HepG2 (cell line): ENCODE results near the gene ZNF621. TPM values are rescaled to one million over a fixed set of nuclear protein-coding genes. Genes with fewer than 3 reads are reported as not detected.

Experiments
- ATAC-seq: fragments of 200-7000 bp; cut with Tn5 transposase; 3 replicates; pipeline ENCODE4 v1.9.1; 2020; ENCODE audit warnings: mild to moderate bottlenecking, moderate library complexity
- BruUV-seq: library from RNA; stranded (reverse); fragments of 400-500 nt; replicated peaks from 2 replicates; lab custom pipeline; 2021; lab: Mats Ljungman, UMichigan
- CTCF ChIA-PET: fragments of 300-600 bp; formaldehyde crosslinking; extraction: SDS; loops from one replicate; lab custom pipeline; 2021; ENCODE audit warnings: low total read pairs, inconsistent platforms, low intra/inter-chr PET ratio; lab: Yijun Ruan, JAX
- POLR2A ChIA-PET: fragments of 350-600 bp; sonication (Branson Sonifier 250); formaldehyde crosslinking; loops from one replicate; lab custom pipeline; 2020; ENCODE audit warnings: antibody characterized with exemption, inconsistent platforms; lab: Yijun Ruan, JAX
- DNase-seq: peaks from one replicate; pipeline ENCODE4 v3.0.0-alpha.2; 2015; ENCODE audit warnings: low spot score
- FAIRE-seq: peaks from 3 replicates; lab custom pipeline; 2011; peaks lifted over from hg19 to GRCh38; lab: Jason Lieb, UNC
- H2AFZ ChIP-seq: one replicate; pipeline ENCODE4 v1.6.1; 2011; ENCODE audit warnings: low read length, inconsistent platforms
- H3K27ac ChIP-seq: fragments of 300-600 bp; 3 replicates; pipeline ENCODE4 v1.8.0; 2011; ENCODE audit warnings: mixed run types, mild to moderate bottlenecking, mixed read lengths, low read length, inconsistent platforms; ENCODE audit not compliant: insufficient read depth; ENCODE audit errors: extremely low read length
- H3K27me3 ChIP-seq, 2 experiments: fragments of 200-600 bp in 1 of 2; 2 replicates in 1 of 2; 3 replicates in 1 of 2; pipeline versions ENCODE4 v1.6.0 to v1.8.0; 2011; ENCODE audit warnings: low read length in 2 of 2, mild to moderate bottlenecking in 2 of 2, moderate library complexity in 2 of 2, inconsistent platforms in 1 of 2; ENCODE audit not compliant: insufficient read depth in 2 of 2, control insufficient read depth in 1 of 2
- H3K36me3 ChIP-seq, 2 experiments: fragments of 200-600 bp in 1 of 2; replicated peaks in 1 of 2; 2 replicates in 1 of 2; 3 replicates in 1 of 2; pipeline versions ENCODE4 v1.5.1 to v1.8.0; 2011; ENCODE audit warnings: low read length in 2 of 2, inconsistent platforms in 1 of 2; ENCODE audit not compliant: insufficient read depth in 2 of 2, control insufficient read depth in 1 of 2
- H3K4me1 ChIP-seq: 2 replicates; pipeline ENCODE4 v1.5.1; 2012; ENCODE audit warnings: low read length, inconsistent platforms; ENCODE audit not compliant: insufficient read depth
- H3K4me2 ChIP-seq: 2 replicates; pipeline ENCODE4 v1.6.0; 2011; ENCODE audit warnings: low read depth, low read length, inconsistent platforms
- H3K4me3 ChIP-seq, 3 experiments: fragments of 200-600 bp in 1 of 3; sonication (generic), shearing (Covaris generic) in 1 of 3; replicated peaks in 1 of 3; 2 replicates each; pipeline ENCODE4 v1.5.1; 2011 to 2016; ENCODE audit warnings: low read length in 3 of 3, inconsistent platforms in 2 of 3, low read depth in 2 of 3, mild to moderate bottlenecking in 2 of 3, control low read depth in 1 of 3, mixed read lengths in 1 of 3; ENCODE audit not compliant: insufficient read depth in 1 of 3
- H3K79me2 ChIP-seq: one replicate; pipeline ENCODE4 v1.6.1; 2011; ENCODE audit warnings: low read length, inconsistent platforms; ENCODE audit not compliant: insufficient read depth
- H3K9ac ChIP-seq: 2 replicates; pipeline ENCODE4 v1.6.0; 2011; ENCODE audit warnings: mild to moderate bottlenecking, low read depth, low read length, inconsistent platforms; ENCODE audit not compliant: insufficient read depth
- H3K9me3 ChIP-seq: 2 replicates; pipeline ENCODE4 v1.5.1; 2012; ENCODE audit warnings: mild to moderate bottlenecking, low read length
- H4K20me1 ChIP-seq: 2 replicates; pipeline ENCODE4 v1.6.0; 2011; ENCODE audit warnings: inconsistent platforms, mild to moderate bottlenecking, low read length, moderate library complexity; ENCODE audit not compliant: insufficient read depth
- DNMT3B ChIP-seq: conservative IDR thresholded peaks from 2 replicates; pipeline ENCODE4 v1.6.1; 2016; ENCODE audit warnings: missing biosample characterization, control low read depth
- GABPB1 ChIP-seq: IDR thresholded peaks from 2 replicates; pipeline ENCODE4 v1.6.1; 2016; ENCODE audit warnings: mild to moderate bottlenecking, missing genetic modification reagents, moderate library complexity, missing compliant biosample characterization
- GATAD2A ChIP-seq: IDR thresholded peaks from 2 replicates; pipeline ENCODE4 v1.6.1; 2016
- HNF1B ChIP-seq: sonication (generic); formaldehyde crosslinking; IDR thresholded peaks from 2 replicates; pipeline ENCODE4 v1.5.1; 2020; ENCODE audit warnings: mild to moderate bottlenecking, moderate library complexity, missing genetic modification reagents
- IRF1 ChIP-seq: sonication (generic); formaldehyde crosslinking; IDR thresholded peaks from 2 replicates; pipeline ENCODE4 v1.4.0; 2020; ENCODE audit warnings: low read depth, mild to moderate bottlenecking, missing genetic modification reagents
- KDM1A ChIP-seq: IDR thresholded peaks from 2 replicates; pipeline ENCODE4 v1.6.1; 2016; ENCODE audit warnings: missing compliant biosample characterization
- NCOA1 ChIP-seq: sonication (generic); formaldehyde crosslinking; IDR thresholded peaks from 2 replicates; pipeline ENCODE4 v1.9.0; 2021; ENCODE audit warnings: missing genetic modification reagents
- YEATS2 ChIP-seq: sonication (generic); formaldehyde crosslinking; IDR thresholded peaks from 2 replicates; pipeline ENCODE4 v1.4.0; 2020; ENCODE audit warnings: missing genetic modification reagents, borderline replicate concordance
- ZBED4 ChIP-seq: sonication (generic); formaldehyde crosslinking; IDR thresholded peaks from 2 replicates; pipeline ENCODE4 v1.4.0; 2020; ENCODE audit warnings: missing genetic modification reagents, borderline replicate concordance
- ZBTB8A ChIP-seq: sonication (generic); formaldehyde crosslinking; IDR thresholded peaks from 2 replicates; pipeline ENCODE4 v1.4.0; 2020; ENCODE audit warnings: mild to moderate bottlenecking, low read depth, missing genetic modification reagents, borderline replicate concordance
- ZNF121 ChIP-seq: sonication (generic); formaldehyde crosslinking; IDR thresholded peaks from 2 replicates; pipeline ENCODE4 v1.5.0; 2020; ENCODE audit warnings: mild to moderate bottlenecking, missing genetic modification reagents
- ZNF136 ChIP-seq: sonication (generic); formaldehyde crosslinking; IDR thresholded peaks from 2 replicates; pipeline ENCODE4 v1.8.1; 2022; ENCODE audit warnings: low read depth, mild to moderate bottlenecking, moderate library complexity, missing genetic modification reagents
- ZNF180 ChIP-seq: sonication (generic); formaldehyde crosslinking; IDR thresholded peaks from 2 replicates; pipeline ENCODE4 v1.4.0; 2020; ENCODE audit warnings: low read depth, missing genetic modification reagents, borderline replicate concordance
- ZNF616 ChIP-seq: sonication (generic); formaldehyde crosslinking; IDR thresholded peaks from 2 replicates; pipeline ENCODE4 v1.5.0; 2020; ENCODE audit warnings: low read depth, mild to moderate bottlenecking, missing genetic modification reagents
- ZNF629 ChIP-seq: sonication (generic); formaldehyde crosslinking; conservative IDR thresholded peaks from 2 replicates; pipeline ENCODE4 v1.5.0; 2020; ENCODE audit warnings: missing genetic modification reagents
- ZNF652 ChIP-seq: IDR thresholded peaks from 2 replicates; pipeline ENCODE4 v1.6.1; 2016; ENCODE audit warnings: low read depth, borderline replicate concordance
- ZNF782 ChIP-seq: sonication (generic); formaldehyde crosslinking; IDR thresholded peaks from 2 replicates; pipeline ENCODE4 v1.4.0; 2020; ENCODE audit warnings: missing genetic modification reagents, mild to moderate bottlenecking, borderline replicate concordance
- WGBS: methylation state at CpG from one replicate; pipeline ENCODE4 v1.1.6; 2017; ENCODE audit warnings: low lambda C conversion rate; 5-methylcytosine and 5-hydroxymethylcytosine counted together
- in situ Hi-C: cut with HindIII; loops from 2 replicates; pipeline ENCODE4 v1.10.0; 2017; ENCODE audit warnings: low pct_unique_long_range_greater_than_20kb; ENCODE audit not compliant: extremely low pct_ligation_motif_present
- intact Hi-C: fragments of 100-400 bp; cut with micrococcal nuclease; formaldehyde crosslinking; loops from one replicate; pipeline ENCODE4 v1.10.0; 2022; ENCODE audit not compliant: unreplicated experiment
- polyA plus RNA-seq, 8 experiments: library from polyadenylated mRNA; depleted of rRNA in 3 of 8; stranded (reverse) in 7 of 8; unstranded in 1 of 8; fragments of >200 nt; fragmentation: Illumina TruSeq in 4 of 8; extraction: Trizol in 4 of 8; gene quantifications; 2 replicates each; pipeline versions ENCODE4 v1.2.1 to v1.2.3, GENCODE V29; 2011 to 2016; ENCODE audit warnings: low read depth in 4 of 8, missing spikeins in 1 of 8, mixed read lengths in 1 of 8; ENCODE audit not compliant: insufficient read depth in 1 of 8
- total RNA-seq, 5 experiments: library from RNA; depleted of rRNA; stranded (reverse); fragments of >200 nt; fragmentation: Illumina TruSeq; extraction: Trizol; gene quantifications; 2 replicates each; pipeline ENCODE4 v1.2.3, GENCODE V29; 2016; ENCODE audit warnings: low read depth in 1 of 5

Gene ZNF621
- total and polyA plus RNA-seq, 2 of the 13 experiments (the other 11 are each of a cell fraction or from before 2014, with no cell fraction given), result 13.2 to 14.9 TPM

GRCh38 chr3:40518067-40518466 is 6.7 kb upstream of the ZNF621 start:
- no peak overlapping the region for H3K27ac ChIP-seq
- H2AFZ ChIP-seq, result no peak overlapping the region
- in situ Hi-C loops, result no loop called here
- no peaks in the 10 kb centered on the region for H3K79me2 ChIP-seq
- H3K4me1 ChIP-seq, result no peaks in the 10 kb centered on the region
- FAIRE-seq (no peak), ATAC-seq (no peak), DNase-seq (no peak)
- no peaks in the 10 kb centered on the region for H3K27me3 ChIP-seq
- 83% methylated on average over 1 of the region's 1 CpG for WGBS
- CTCF ChIA-PET, result no interaction called here
- no peak overlapping the region for H3K9ac ChIP-seq
- intact Hi-C loops, result no loop called here
- H3K4me3 ChIP-seq, result no peak overlapping the region
- POLR2A ChIA-PET, result no interaction called here
- TF ChIP-seq KDM1A (CRISPR knock-in tag) (no peak), ZNF180 (no peak), ZNF652 (CRISPR knock-in tag) (no peak), NCOA1 (CRISPR knock-in tag) (no peak), YEATS2 (CRISPR knock-in tag) (no peak), ZBED4 (CRISPR knock-in tag) (no peak), IRF1 (no peak), ZNF136 (CRISPR knock-in tag) (no peak), DNMT3B (CRISPR knock-in tag) (no peak), HNF1B (CRISPR knock-in tag) (no peak), ZNF616 (no peak), GABPB1 (CRISPR knock-in tag) (no peak), ZBTB8A (CRISPR knock-in tag) (no peak), GATAD2A (CRISPR knock-in tag) (no peak), ZNF782 (CRISPR knock-in tag) (no peak), ZNF121 (no peak), ZNF629 (CRISPR knock-in tag) (no peak)
- H3K36me3 ChIP-seq, result peaks cover 3 to 14% of the 10 kb centered on the region in 2 experiments
- no peak overlapping the region for H3K4me2 ChIP-seq
- no peaks in the 10 kb centered on the region for H3K9me3 ChIP-seq
- no peaks in the 10 kb centered on the region for H4K20me1 ChIP-seq
- no TSS peak for BruUV-seq
